KMS-11 (cell line): ENCODE data around the gene RPS28.
A peak's percentile ranks its signal among the peaks of the same experiment; 100 is the strongest.
"Not testable (repeated sequence)": the region's sequence is repeated elsewhere in the genome, so short reads cannot be mapped to it uniquely, and the experiment has no call there.

Experiments
- H2AFZ ChIP-seq: fragments of 200-600 bp; sonication (generic); 2 replicates; pipeline ENCODE4 v1.6.1; 2016; ENCODE audit warnings: antibody characterized with exemption, mixed run types, low read depth
- H3K27ac ChIP-seq: fragments of 200-600 bp; sonication (generic); 2 replicates; pipeline ENCODE4 v1.6.1; 2016; ENCODE audit warnings: mild to moderate bottlenecking, mixed run types
- H3K27me3 ChIP-seq: fragments of 200-600 bp; sonication (generic); 2 replicates; pipeline ENCODE4 v1.6.1; 2017; ENCODE audit warnings: mild to moderate bottlenecking, low read depth, mixed run types, moderate library complexity; ENCODE audit not compliant: insufficient read depth
- H3K36me3 ChIP-seq: fragments of 200-600 bp; sonication (generic); 2 replicates; pipeline ENCODE4 v1.6.1; 2017; ENCODE audit warnings: mild to moderate bottlenecking, mixed run types; ENCODE audit not compliant: insufficient read depth
- H3K4me1 ChIP-seq: fragments of 200-600 bp; sonication (generic); 2 replicates; pipeline ENCODE4 v1.6.1; 2016; ENCODE audit warnings: mild to moderate bottlenecking, low read depth, mixed run types; ENCODE audit not compliant: poor library complexity, severe bottlenecking
- H3K4me2 ChIP-seq: fragments of 200-600 bp; sonication (generic); 2 replicates; pipeline ENCODE4 v1.7.0; 2016; ENCODE audit warnings: mild to moderate bottlenecking, mixed run types
- H3K4me3 ChIP-seq: fragments of 200-600 bp; sonication (generic); IDR thresholded peaks from 2 replicates; pipeline ENCODE4 v1.6.1; 2017; ENCODE audit warnings: low read depth, low read length, mixed read lengths; ENCODE audit not compliant: insufficient read depth
- H3K79me2 ChIP-seq: fragments of 200-600 bp; sonication (generic); 2 replicates; pipeline ENCODE4 v1.6.1; 2016; ENCODE audit warnings: low read depth, mixed run types; ENCODE audit not compliant: insufficient read depth
- H3K9ac ChIP-seq: fragments of 200-600 bp; sonication (generic); 2 replicates; pipeline ENCODE4 v1.6.1; 2016; ENCODE audit warnings: mild to moderate bottlenecking, mixed run types
- H4K20me1 ChIP-seq: fragments of 200-600 bp; sonication (generic); 2 replicates; pipeline ENCODE4 v1.6.1; 2016; ENCODE audit warnings: mild to moderate bottlenecking, mixed run types; ENCODE audit not compliant: insufficient read depth
- CTCF ChIP-seq: fragments of 200-600 bp; sonication (generic); conservative IDR thresholded peaks from 2 replicates; pipeline ENCODE4 v1.6.1; 2017; ENCODE audit warnings: low read depth, mild to moderate bottlenecking, antibody characterized with exemption, low read length, moderate library complexity, mixed read lengths

RPS28 gene

GRCh38 chr19:8316351-8317125 lies 4.8 kb upstream of the RPS28 start:
- no peaks in the 10 kb centered on the region for H3K27me3 ChIP-seq
- no peak overlapping the region for H3K4me3 ChIP-seq
- no peak overlapping the region for H3K4me2 ChIP-seq
- no peak overlapping the region for H3K9ac ChIP-seq
- no peaks in the 10 kb centered on the region for H4K20me1 ChIP-seq
- H2AFZ ChIP-seq: no peak overlapping the region
- H3K36me3 ChIP-seq: no peaks in the 10 kb centered on the region
- no peak overlapping the region for H3K27ac ChIP-seq
- TF ChIP-seq CTCF: no peak
- peaks cover 8% of the 10 kb centered on the region for H3K4me1 ChIP-seq
- peaks cover 26% of the 10 kb centered on the region for H3K79me2 ChIP-seq

DNA sequence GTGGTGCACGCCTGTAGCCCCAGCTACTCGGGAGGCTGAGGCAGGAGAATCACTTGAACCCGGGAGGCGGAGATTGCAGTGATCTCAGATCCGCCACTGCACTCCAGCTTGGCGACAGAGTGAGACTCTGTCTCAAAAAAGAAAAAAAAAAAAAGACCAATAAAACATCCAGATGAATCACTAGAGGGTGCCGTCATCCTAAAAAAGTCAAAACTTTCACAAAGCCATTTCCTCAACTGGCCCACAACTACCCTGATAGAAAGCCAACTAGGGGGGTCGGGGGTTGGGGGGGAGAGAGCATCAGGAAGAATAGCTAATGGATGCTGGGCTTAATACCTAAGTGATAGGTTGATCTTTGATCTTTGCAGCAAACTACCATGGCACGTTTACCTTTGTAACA lies 2.5 kb upstream of the RPS28 start:
- not testable (repeated sequence) for H3K4me3 ChIP-seq, H2AFZ ChIP-seq, H4K20me1 ChIP-seq, H3K4me2 ChIP-seq, H3K27ac ChIP-seq, H3K27me3 ChIP-seq, H3K9ac ChIP-seq, H3K36me3 ChIP-seq
- Histone ChIP-seq H3K79me2 (peaks cover 40% of the 10 kb centered on the region), H3K4me1 (peaks cover 24% of the 10 kb centered on the region)

DNA sequence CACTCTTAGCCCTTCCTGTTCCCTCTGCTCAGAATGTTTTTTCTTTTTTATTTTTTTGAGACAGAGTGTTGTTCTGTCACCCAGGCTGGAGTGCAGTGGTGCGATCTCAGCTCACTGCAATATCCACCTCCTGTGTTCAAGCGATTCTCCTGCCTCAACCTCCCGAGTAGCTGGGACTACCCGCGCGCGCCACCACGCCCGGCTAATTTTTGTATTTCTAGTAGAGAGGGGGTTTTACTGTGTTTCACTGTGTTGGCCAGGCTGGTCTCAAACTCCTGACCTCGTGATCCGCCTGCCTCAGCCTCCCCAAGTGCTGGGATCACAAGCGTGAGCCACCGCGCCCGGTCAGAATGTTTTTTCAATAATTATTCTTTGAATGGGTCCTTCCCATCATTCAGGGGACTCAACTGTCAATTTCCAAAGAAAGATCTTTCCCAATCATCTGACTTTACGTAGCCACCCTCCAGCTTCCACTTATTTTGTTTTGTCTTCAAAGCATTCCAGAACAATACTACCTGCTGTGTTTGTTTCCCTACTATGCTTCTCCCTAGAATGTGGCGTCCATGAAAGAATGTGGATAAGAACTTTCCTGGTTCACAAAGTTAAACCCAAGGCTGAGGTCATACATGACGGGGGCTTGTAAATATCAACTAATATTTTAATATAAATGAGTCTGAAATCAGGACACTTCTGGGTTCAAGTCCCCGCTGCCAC lies 1.3 kb upstream of the RPS28 start:
- no peak for TF ChIP-seq CTCF
- H3K4me3 ChIP-seq: no peak overlapping the region
- H3K9ac ChIP-seq: peak overlapping the region; percentile 90; the same call in 1 of the 2 replicates
- H3K27ac ChIP-seq: peak overlapping the region; percentile 75
- peaks cover 27% of the 10 kb centered on the region for H3K4me1 ChIP-seq
- peak overlapping the region; percentile 39; the same call in 1 of the 2 replicates for H2AFZ ChIP-seq
- H3K36me3 ChIP-seq: peaks cover 6% of the 10 kb centered on the region; the same call in 1 of the 2 replicates
- H3K4me2 ChIP-seq: peak overlapping the region; percentile 88
- H4K20me1 ChIP-seq: no peaks in the 10 kb centered on the region
- H3K79me2 ChIP-seq: peaks cover 40% of the 10 kb centered on the region
- no peaks in the 10 kb centered on the region for H3K27me3 ChIP-seq

GRCh38 chr19:8320564-8321066 lies 681 bp upstream of the RPS28 start:
- Histone ChIP-seq H4K20me1 (no peaks in the 10 kb centered on the region), H2AFZ (peak overlapping the region; percentile 39; the same call in 1 of the 2 replicates), H3K36me3 (peaks cover 6% of the 10 kb centered on the region; the same call in 1 of the 2 replicates), H3K4me2 (peak overlapping the region; percentile 88), H3K27ac (peak overlapping the region; percentile 75), H3K27me3 (no peaks in the 10 kb centered on the region), H3K4me3 (no peak overlapping the region), H3K4me1 (peaks cover 27% of the 10 kb centered on the region), H3K79me2 (peaks cover 40% of the 10 kb centered on the region), H3K9ac (peak overlapping the region; percentile 90)
- no peak for TF ChIP-seq CTCF
